GM12878 (cell line): ENCODE results near the gene SF3B2. TPM values are rescaled to one million over a fixed set of nuclear protein-coding genes. Genes with fewer than 3 reads are reported as not detected.

Source experiments
- ATAC-seq: fragments of 200-7000 bp; cut with Tn5 transposase; 3 replicates; pipeline ENCODE4 v1.9.1; 2020; ENCODE audit warnings: mild to moderate bottlenecking, moderate library complexity
- BruUV-seq: library from RNA; stranded (reverse); fragments of 400-500 nt; replicated peaks from 2 replicates; lab custom pipeline; 2021; lab: Mats Ljungman, UMichigan
- CTCF ChIA-PET: fragments of 300-600 bp; sonication (Branson Sonifier 250); formaldehyde crosslinking; extraction: SDS; loops from one replicate; lab custom pipeline; 2021; ENCODE audit warnings: inconsistent platforms; lab: Yijun Ruan, JAX
- POLR2A ChIA-PET: fragments of 350-600 bp; formaldehyde crosslinking; extraction: SDS; loops from one replicate; lab custom pipeline; 2021; ENCODE audit warnings: inconsistent platforms; lab: Charles Lee
- RAD21 ChIA-PET: fragments of 300-600 bp; sonication (Branson Sonifier 250); formaldehyde crosslinking; loops from one replicate; lab custom pipeline; 2023; ENCODE audit warnings: antibody characterized with exemption; ENCODE audit not compliant: unreplicated experiment; lab: Charles Lee
- SMC1A ChIA-PET: fragments of 300-600 bp; sonication (Branson Sonifier 250); formaldehyde crosslinking; loops from one replicate; lab custom pipeline; 2023; ENCODE audit not compliant: unreplicated experiment, uncharacterized antibody; lab: Charles Lee
- DNase-seq: peaks from one replicate; pipeline ENCODE4 v3.0.0-alpha.2; 2011; ENCODE audit warnings: low read depth, low spot score
- FAIRE-seq: peaks from 3 replicates; lab custom pipeline; 2011; peaks lifted over from hg19 to GRCh38; lab: Jason Lieb, UNC
- H2AFZ ChIP-seq: 2 replicates; pipeline ENCODE4 v1.6.0; 2011; ENCODE audit warnings: low read depth, low read length, control low read depth; ENCODE audit not compliant: control insufficient read depth
- H3K27ac ChIP-seq: 2 replicates; pipeline ENCODE4 v1.5.1; 2011; ENCODE audit warnings: control low read depth; ENCODE audit not compliant: control insufficient read depth, insufficient read depth
- H3K27me3 ChIP-seq, 2 experiments: replicated peaks in 1 of 2; 2 replicates each; pipeline versions ENCODE4 v1.6.0 to v1.6.1; 2011; ENCODE audit warnings: low read length in 1 of 2; ENCODE audit not compliant: control insufficient read depth in 2 of 2, insufficient read depth in 2 of 2
- H3K36me3 ChIP-seq, 2 experiments: 2 replicates each; pipeline ENCODE4 v1.5.1; 2011; ENCODE audit warnings: low read length in 1 of 2; ENCODE audit not compliant: control insufficient read depth in 2 of 2, insufficient read depth in 2 of 2
- H3K4me1 ChIP-seq: 2 replicates; pipeline ENCODE4 v1.6.1; 2011; ENCODE audit warnings: mild to moderate bottlenecking, low read length, moderate library complexity, mixed read lengths; ENCODE audit not compliant: control insufficient read depth, insufficient read depth
- H3K4me2 ChIP-seq: 2 replicates; pipeline ENCODE4 v1.6.0; 2011; ENCODE audit warnings: control low read depth; ENCODE audit not compliant: control insufficient read depth, insufficient read depth
- H3K4me3 ChIP-seq: fragments of 200-600 bp; sonication (generic); 2 replicates; pipeline ENCODE4 v1.5.1; 2016
- H3K79me2 ChIP-seq: 2 replicates; pipeline ENCODE4 v1.6.0; 2011; ENCODE audit warnings: low read length; ENCODE audit not compliant: control insufficient read depth, insufficient read depth
- H3K9ac ChIP-seq: 2 replicates; pipeline ENCODE4 v1.8.0; 2011; ENCODE audit warnings: low read length, control low read depth, mixed read lengths; ENCODE audit not compliant: control insufficient read depth, insufficient read depth
- H3K9me3 ChIP-seq: replicated peaks from 3 replicates; pipeline ENCODE4 v1.5.1; 2011; ENCODE audit warnings: mild to moderate bottlenecking, low read length; ENCODE audit not compliant: control insufficient read depth, insufficient read depth
- H4K20me1 ChIP-seq: 2 replicates; pipeline ENCODE4 v1.6.0; 2011; ENCODE audit not compliant: control insufficient read depth, insufficient read depth
- BRCA1 ChIP-seq: IDR thresholded peaks from 2 replicates; pipeline ENCODE4 v1.6.1; 2011; ENCODE audit warnings: low read depth, low read length, improper control_type of control experiment
- FOXM1 ChIP-seq: IDR thresholded peaks from 2 replicates; pipeline ENCODE4 v1.6.1; 2012; ENCODE audit warnings: low read depth, mild to moderate bottlenecking, inconsistent platforms, low read length, moderate library complexity
- LARP7 ChIP-seq: fragments of 450-650 bp; IDR thresholded peaks from 2 replicates; pipeline ENCODE4 v1.6.1; 2017; ENCODE audit warnings: mild to moderate bottlenecking
- NFYB ChIP-seq: IDR thresholded peaks from 2 replicates; pipeline ENCODE4 v1.6.1; 2011; ENCODE audit warnings: low read depth, mild to moderate bottlenecking, low read length, improper control_type of control experiment, moderate library complexity; ENCODE audit not compliant: insufficient read depth
- PAX5 ChIP-seq: IDR thresholded peaks from 2 replicates; pipeline ENCODE4 v1.6.1; 2011; ENCODE audit warnings: low read depth, low read length, borderline replicate concordance
- RAD21 ChIP-seq: IDR thresholded peaks from 2 replicates; pipeline ENCODE4 v1.6.1; 2011; ENCODE audit warnings: mild to moderate bottlenecking, low read depth, low read length, moderate library complexity; ENCODE audit not compliant: insufficient read depth
- RUNX3 ChIP-seq: IDR thresholded peaks from 2 replicates; pipeline ENCODE4 v1.6.1; 2012; ENCODE audit warnings: low read length, inconsistent platforms
- SMAD5 ChIP-seq: IDR thresholded peaks from 2 replicates; pipeline ENCODE4 v1.6.1; 2016; ENCODE audit warnings: antibody characterized with exemption, low read depth
- WGBS: methylation state at CpG from one replicate; pipeline ENCODE4 v1.1.6; 2016; ENCODE audit warnings: low lambda C conversion rate; ENCODE audit not compliant: insufficient replicate concordance, insufficient coverage; ENCODE audit errors: missing lambda C conversion rate; 5-methylcytosine and 5-hydroxymethylcytosine counted together
- in situ Hi-C: fragments of 300-500 bp; cut with MboI; formaldehyde crosslinking; loops from 9 replicates; pipeline ENCODE4 v1.14.3; 2018; ENCODE audit warnings: mixed read lengths
- intact Hi-C: fragments of 100-400 bp; cut with micrococcal nuclease; formaldehyde crosslinking; loops from one replicate; pipeline ENCODE4 v1.14.2; 2022; ENCODE audit not compliant: unreplicated experiment
- polyA plus RNA-seq, 11 experiments: library from polyadenylated mRNA; depleted of rRNA in 4 of 11; unstranded in 6 of 11; stranded (reverse) in 5 of 11; fragments of >200 nt; fragmentation: Nextera tagmentation in 4 of 11; fragmentation: Illumina TruSeq in 1 of 11; extraction: Ambion mirVana in 4 of 11; extraction: Trizol in 1 of 11; gene quantifications; 1 replicate in 1 of 11; 2 replicates in 10 of 11; pipeline versions ENCODE4 v1.2.1 to v1.2.3, GENCODE V29; 2011 to 2016; ENCODE audit warnings: inconsistent platforms in 2 of 11, missing spikeins in 2 of 11, low read depth in 1 of 11
- total RNA-seq, 4 experiments: library from RNA; depleted of rRNA in 3 of 4; stranded (reverse); fragments of >200 nt in 3 of 4; fragmentation: Illumina TruSeq in 1 of 4; extraction: Trizol in 1 of 4; gene quantifications; 2 replicates each; pipeline versions ENCODE4 v1.2.1 to v1.2.3, GENCODE V29; 2013 to 2021
- TF ChIP-seq, protein P1 (sequence below): fragments of 450-650 bp; IDR thresholded peaks from 2 replicates; pipeline ENCODE4 v1.6.1; 2017; ENCODE audit warnings: borderline replicate concordance
- TF ChIP-seq, protein P2 (sequence below): IDR thresholded peaks from 2 replicates; pipeline ENCODE4 v1.6.1; 2012; ENCODE audit warnings: low read length, inconsistent platforms

The SF3B2 gene
- total and polyA plus RNA-seq, 10 of the 15 experiments (the other 5 are each of a cell fraction or from before 2014, with no cell fraction given), result 56.3 to 245 (median 144) TPM

DNA sequence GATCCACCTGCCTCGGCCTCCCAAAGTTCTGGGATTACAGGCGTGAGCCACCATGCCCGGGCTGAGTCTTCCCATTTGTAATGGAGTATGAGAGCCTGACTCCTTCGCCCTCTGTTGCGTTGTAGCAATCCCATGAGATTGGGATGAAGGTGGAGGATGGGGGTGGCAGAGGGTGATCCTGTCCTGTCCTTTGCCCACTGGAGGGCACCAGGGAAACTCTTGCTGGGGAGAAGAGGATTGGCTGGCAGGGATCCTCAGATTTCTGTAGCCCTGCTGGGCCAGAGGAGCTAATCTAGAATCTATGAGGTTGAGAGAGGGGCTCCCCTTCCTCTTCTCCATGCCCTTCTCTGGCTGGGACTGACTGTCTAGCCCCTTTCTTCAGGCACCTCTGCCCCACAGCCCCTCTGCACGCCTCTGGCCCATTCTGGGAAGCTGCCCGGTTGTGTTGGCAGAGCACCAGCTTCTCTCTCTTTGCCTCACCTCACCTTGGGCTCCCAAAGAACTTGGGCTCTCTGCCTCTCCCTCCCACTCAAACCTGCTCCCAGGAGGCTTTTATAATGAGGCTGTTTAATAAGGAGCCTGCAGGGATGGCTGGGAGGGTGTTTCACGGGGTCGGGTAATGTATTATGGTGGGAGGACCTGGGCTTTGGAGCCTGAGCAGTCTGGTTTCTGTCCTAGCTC lies 16.4 kb upstream of the SF3B2 start:
- no peak overlapping the region for H3K4me2 ChIP-seq
- no peaks in the 10 kb centered on the region for H3K79me2 ChIP-seq
- ATAC-seq (no peak), DNase-seq (no peak), FAIRE-seq (no peak)
- ChIA-PET RAD21 (interaction anchor here (0.8 kb wide), 1 partner anchor 100 kb away, joined by 3 read pairs; no protein-coding TSS in a partner anchor), SMC1A (interaction anchor here (1.2 to 1.7 kb wide), 2 partner anchors 9 to 27 kb away, joined by 3 to 4 read pairs; no protein-coding TSS in a partner anchor), CTCF (interaction anchor here (1.0 to 3.1 kb wide), 3 partner anchors 9 to 13 kb away, joined by 3 to 25 read pairs (median 19); no protein-coding TSS in a partner anchor), POLR2A (no interaction called here)
- H3K27ac ChIP-seq, result no peak overlapping the region
- H3K9me3 ChIP-seq, result no peaks in the 10 kb centered on the region; the same call in 2 of the 3 replicates
- WGBS, result 42% methylated on average over 9 of the region's 9 CpGs
- H3K9ac ChIP-seq, result no peak overlapping the region
- H3K36me3 ChIP-seq, result no peaks in the 10 kb centered on the region
- no peaks in the 10 kb centered on the region for H4K20me1 ChIP-seq
- no peaks in the 10 kb centered on the region for H3K27me3 ChIP-seq
- H2AFZ ChIP-seq, result no peak overlapping the region
- intact Hi-C loops (no loop called here), in situ Hi-C loops (no loop called here)
- H3K4me3 ChIP-seq, result no peak overlapping the region
- no peak for TF ChIP-seq PAX5
- TF ChIP-seq FOXM1, result no peak
- TF ChIP-seq, protein P1, sequence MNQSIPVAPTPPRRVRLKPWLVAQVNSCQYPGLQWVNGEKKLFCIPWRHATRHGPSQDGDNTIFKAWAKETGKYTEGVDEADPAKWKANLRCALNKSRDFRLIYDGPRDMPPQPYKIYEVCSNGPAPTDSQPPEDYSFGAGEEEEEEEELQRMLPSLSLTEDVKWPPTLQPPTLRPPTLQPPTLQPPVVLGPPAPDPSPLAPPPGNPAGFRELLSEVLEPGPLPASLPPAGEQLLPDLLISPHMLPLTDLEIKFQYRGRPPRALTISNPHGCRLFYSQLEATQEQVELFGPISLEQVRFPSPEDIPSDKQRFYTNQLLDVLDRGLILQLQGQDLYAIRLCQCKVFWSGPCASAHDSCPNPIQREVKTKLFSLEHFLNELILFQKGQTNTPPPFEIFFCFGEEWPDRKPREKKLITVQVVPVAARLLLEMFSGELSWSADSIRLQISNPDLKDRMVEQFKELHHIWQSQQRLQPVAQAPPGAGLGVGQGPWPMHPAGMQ, result no peak
- no peak for TF ChIP-seq NFYB
- TF ChIP-seq RUNX3, result no peak
- no peak for TF ChIP-seq SMAD5
- TF ChIP-seq, protein P2, sequence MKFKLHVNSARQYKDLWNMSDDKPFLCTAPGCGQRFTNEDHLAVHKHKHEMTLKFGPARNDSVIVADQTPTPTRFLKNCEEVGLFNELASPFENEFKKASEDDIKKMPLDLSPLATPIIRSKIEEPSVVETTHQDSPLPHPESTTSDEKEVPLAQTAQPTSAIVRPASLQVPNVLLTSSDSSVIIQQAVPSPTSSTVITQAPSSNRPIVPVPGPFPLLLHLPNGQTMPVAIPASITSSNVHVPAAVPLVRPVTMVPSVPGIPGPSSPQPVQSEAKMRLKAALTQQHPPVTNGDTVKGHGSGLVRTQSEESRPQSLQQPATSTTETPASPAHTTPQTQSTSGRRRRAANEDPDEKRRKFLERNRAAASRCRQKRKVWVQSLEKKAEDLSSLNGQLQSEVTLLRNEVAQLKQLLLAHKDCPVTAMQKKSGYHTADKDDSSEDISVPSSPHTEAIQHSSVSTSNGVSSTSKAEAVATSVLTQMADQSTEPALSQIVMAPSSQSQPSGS, result no peak
- no peak for TF ChIP-seq LARP7
- no peak for TF ChIP-seq BRCA1
- TF ChIP-seq RAD21, result no peak
- H3K4me1 ChIP-seq, result no peaks in the 10 kb centered on the region
- BruUV-seq, result no TSS peak
